ENCODE results near the gene AK4. TPM values are rescaled to one million over a fixed set of nuclear protein-coding genes. Genes with fewer than 3 reads are reported as not detected.

AK4 gene
- total RNA-seq, 1 donor from 2014 or later = 4.6 TPM

GRCh38 chr1:65214340-65215027, 66.5 kb downstream of the AK4 start:
- intact Hi-C loops (cut with DNase I) = no loop called here
- Histone ChIP-seq H3K27ac (no peak overlapping the region), H3K27me3 (no peaks in the 10 kb centered on the region), H3K4me1 (no peaks in the 10 kb centered on the region), H3K4me3 (no peak overlapping the region), H3K36me3 (no peaks in the 10 kb centered on the region), H3K9me3 (no peaks in the 10 kb centered on the region)
- no peak for ATAC-seq
- no peak for TF ChIP-seq CTCF (IDR thresholded peaks at IDR 0.05)
- DNase-seq = no peak

GRCh38 chr1:65216989-65217388, 69.0 kb downstream of the AK4 start:
- DNase-seq = no peak
- no peak for TF ChIP-seq CTCF (IDR thresholded peaks at IDR 0.05)
- Histone ChIP-seq H3K4me1 (no peaks in the 10 kb centered on the region), H3K4me3 (no peak overlapping the region), H3K27ac (no peak overlapping the region), H3K36me3 (no peaks in the 10 kb centered on the region), H3K9me3 (no peaks in the 10 kb centered on the region), H3K27me3 (no peaks in the 10 kb centered on the region)
- ATAC-seq = no peak
- intact Hi-C loops (cut with DNase I) = no loop called here

- no peak for TF ChIP-seq CTCF (IDR thresholded peaks at IDR 0.05)
- no peaks in the 10 kb centered on the region for H3K27me3 ChIP-seq
- no peak for DNase-seq
- no peaks in the 10 kb centered on the region for H3K4me1 ChIP-seq
- no peaks in the 10 kb centered on the region for H3K36me3 ChIP-seq
- intact Hi-C loops (cut with DNase I) = no loop called here
- H3K27ac ChIP-seq = no peak overlapping the region
- no peaks in the 10 kb centered on the region for H3K9me3 ChIP-seq
- ATAC-seq = no peak
- H3K4me3 ChIP-seq = no peak overlapping the region
Measured at GRCh38 chr1:65221638-65222339, 73.8 kb downstream of the AK4 start.

- Histone ChIP-seq H3K9me3 (no peaks in the 10 kb centered on the region), H3K4me1 (no peaks in the 10 kb centered on the region), H3K36me3 (no peaks in the 10 kb centered on the region), H3K4me3 (no peak overlapping the region), H3K27me3 (no peaks in the 10 kb centered on the region), H3K27ac (no peak overlapping the region)
- no peak for ATAC-seq
- intact Hi-C loops (cut with DNase I) = no loop called here
- TF ChIP-seq CTCF (IDR thresholded peaks at IDR 0.05) = no peak
- no peak for DNase-seq
Measured at GRCh38 chr1:65222340-65222940, 74.4 kb downstream of the AK4 start.

GRCh38 chr1:65224681-65225091, 76.7 kb downstream of the AK4 start:
- H3K4me1 ChIP-seq = no peaks in the 10 kb centered on the region
- no peak for DNase-seq
- H3K27me3 ChIP-seq = no peaks in the 10 kb centered on the region
- no peak overlapping the region for H3K4me3 ChIP-seq
- H3K27ac ChIP-seq = no peak overlapping the region
- intact Hi-C loops (cut with DNase I) = no loop called here
- H3K9me3 ChIP-seq = no peaks in the 10 kb centered on the region
- TF ChIP-seq CTCF (IDR thresholded peaks at IDR 0.05) = no peak
- ATAC-seq = no peak
- no peaks in the 10 kb centered on the region for H3K36me3 ChIP-seq

Data from upper lobe of right lung (tissue), 1 donor.